GM19467 (cell line): Measurements from ENCODE around the gene TYW1B.
"Not testable (repeated sequence)": the region's sequence is repeated elsewhere in the genome, so short reads cannot be mapped to it uniquely, and the experiment has no call there.

ENCODE experiments used
- ATAC-seq: cut with Tn5 transposase; IDR thresholded peaks from one replicate; pipeline ENCODE4 v1.9.1; 2021; ENCODE audit warnings: mild to moderate bottlenecking, moderate library complexity; ENCODE audit not compliant: unreplicated experiment

The TYW1B gene

GRCh38 chr7:72827839-72828591 is at the start of gene TYW1B:
Gene TYW1B (minus strand): TSS chr7:72828200. CDS start chr7:72828075, 125 bp downstream.
- ATAC-seq: peak; percentile 93

GRCh38 chr7:72867591-72867990 is 39.6 kb upstream of the TYW1B start:
- not testable (repeated sequence) for ATAC-seq

- not testable (repeated sequence) for ATAC-seq
Observed at GRCh38 chr7:72858846-72859400, 30.9 kb upstream of the TYW1B start.

GRCh38 chr7:72857925-72858324 is 29.9 kb upstream of the TYW1B start:
- not testable (repeated sequence) for ATAC-seq

GRCh38 chr7:72855261-72855660 is 27.3 kb upstream of the TYW1B start:
- not testable (repeated sequence) for ATAC-seq

- ATAC-seq: not testable (repeated sequence)
Observed at GRCh38 chr7:72852937-72853336, 24.9 kb upstream of the TYW1B start.

- not testable (repeated sequence) for ATAC-seq
Observed at GRCh38 chr7:72850746-72851145, 22.7 kb upstream of the TYW1B start.

GRCh38 chr7:72844146-72844545 is 16.1 kb upstream of the TYW1B start:
- not testable (repeated sequence) for ATAC-seq

GRCh38 chr7:72843166-72843565 is 15.2 kb upstream of the TYW1B start:
- not testable (repeated sequence) for ATAC-seq

- not testable (repeated sequence) for ATAC-seq
Observed at GRCh38 chr7:72840966-72841511, 13.0 kb upstream of the TYW1B start.

- ATAC-seq: not testable (repeated sequence)
Observed at GRCh38 chr7:72838315-72838714, 10.3 kb upstream of the TYW1B start.

- not testable (repeated sequence) for ATAC-seq
Observed at GRCh38 chr7:72837291-72837690, 9.3 kb upstream of the TYW1B start.

- ATAC-seq: not testable (repeated sequence)
Observed at GRCh38 chr7:72830567-72830966, 2.6 kb upstream of the TYW1B start.

- peak; percentile 7 for ATAC-seq
Observed at GRCh38 chr7:72829687-72830354, 1.8 kb upstream of the TYW1B start.

GRCh38 chr7:72829291-72829686 is 1.3 kb upstream of the TYW1B start:
- ATAC-seq: peak; percentile 45

- ATAC-seq: not testable (repeated sequence)
Observed at GRCh38 chr7:72823765-72824732, 4.0 kb downstream of the TYW1B start.

GRCh38 chr7:72822497-72822896 is 5.5 kb downstream of the TYW1B start:
- not testable (repeated sequence) for ATAC-seq

- not testable (repeated sequence) for ATAC-seq
Observed at GRCh38 chr7:72818663-72819361, 9.2 kb downstream of the TYW1B start.

- not testable (repeated sequence) for ATAC-seq
Observed at GRCh38 chr7:72817661-72818060, 10.3 kb downstream of the TYW1B start.
